Hepatocyte (in vitro differentiated cells): ENCODE results near the gene ATP6V0D1. TPM values are rescaled to one million over a fixed set of nuclear protein-coding genes. Genes with fewer than 3 reads are reported as not detected.

Source experiments
- DNase-seq: peaks from one replicate; pipeline ENCODE4 v3.0.0-alpha.2; 2016; ENCODE audit warnings: low spot score
- H2AFZ ChIP-seq: fragments of 200-600 bp; sonication (generic); 2 replicates; pipeline ENCODE4 v1.6.0; 2016; ENCODE audit warnings: antibody characterized with exemption, mild to moderate bottlenecking
- H3K27ac ChIP-seq: fragments of 200-600 bp; sonication (generic); 2 replicates; pipeline ENCODE4 v1.5.1; 2016; ENCODE audit warnings: mild to moderate bottlenecking
- H3K27me3 ChIP-seq: fragments of 200-600 bp; sonication (generic); 2 replicates; pipeline ENCODE4 v1.6.1; 2016
- H3K36me3 ChIP-seq: fragments of 200-600 bp; sonication (generic); replicated peaks from 2 replicates; pipeline ENCODE4 v1.5.1; 2016; ENCODE audit warnings: low read depth; ENCODE audit not compliant: insufficient read depth
- H3K4me1 ChIP-seq: fragments of 200-600 bp; sonication (generic); 2 replicates; pipeline ENCODE4 v1.5.1; 2016; ENCODE audit warnings: mild to moderate bottlenecking, moderate library complexity; ENCODE audit not compliant: insufficient read depth
- H3K4me2 ChIP-seq: fragments of 200-600 bp; sonication (generic); 2 replicates; pipeline ENCODE4 v1.6.0; 2016
- H3K4me3 ChIP-seq: fragments of 200-600 bp; sonication (generic); 2 replicates; pipeline ENCODE4 v1.5.1; 2016; ENCODE audit warnings: mild to moderate bottlenecking
- H3K79me2 ChIP-seq: fragments of 200-600 bp; sonication (generic); 2 replicates; pipeline ENCODE4 v1.6.0; 2017; ENCODE audit warnings: mild to moderate bottlenecking
- H3K9me2 ChIP-seq: fragments of 200-600 bp; sonication (generic); replicated peaks from 2 replicates; pipeline ENCODE4 v1.6.0; 2017; ENCODE audit warnings: mild to moderate bottlenecking; ENCODE audit not compliant: insufficient read depth
- H3K9me3 ChIP-seq: fragments of 200-600 bp; sonication (generic); 2 replicates; pipeline ENCODE4 v1.5.1; 2016; ENCODE audit warnings: low read depth, mild to moderate bottlenecking
- H4K20me1 ChIP-seq: fragments of 200-600 bp; sonication (generic); 2 replicates; pipeline ENCODE4 v1.6.0; 2016; ENCODE audit warnings: mild to moderate bottlenecking; ENCODE audit not compliant: insufficient read depth, poor library complexity, severe bottlenecking
- EZH2 ChIP-seq: fragments of 200-600 bp; sonication (generic); IDR thresholded peaks from 2 replicates; pipeline ENCODE4 v1.6.1; 2016; ENCODE audit warnings: antibody characterized with exemption, mild to moderate bottlenecking, borderline replicate concordance
- EZH2phosphoT487 ChIP-seq: fragments of 200-600 bp; sonication (generic); IDR thresholded peaks from one replicate; pipeline ENCODE4 v1.6.1; 2018; ENCODE audit warnings: antibody characterized with exemption, mild to moderate bottlenecking, low read depth, moderate library complexity; ENCODE audit not compliant: unreplicated experiment, severe bottlenecking
- WGBS: methylation state at CpG from one replicate; pipeline ENCODE4 v1.1.6; 2016; ENCODE audit warnings: low lambda C conversion rate; ENCODE audit errors: missing lambda C conversion rate; 5-methylcytosine and 5-hydroxymethylcytosine counted together
- polyA plus RNA-seq: library from polyadenylated mRNA; unstranded; fragments of >200 nt; fragmentation: Nextera tagmentation; extraction: Ambion mirVana; gene quantifications from 2 replicates; pipeline ENCODE4 v1.2.1, GENCODE V29; 2016
- total RNA-seq: library from RNA; depleted of rRNA; stranded (reverse); fragments of >200 nt; gene quantifications from 2 replicates; pipeline ENCODE4 v1.2.3, GENCODE V29; 2014
- TF ChIP-seq, protein P1 (sequence below): fragments of 200-600 bp; sonication (generic); IDR thresholded peaks from 2 replicates; pipeline ENCODE4 v1.5.1; 2016; ENCODE audit warnings: antibody characterized with exemption, mild to moderate bottlenecking; ENCODE audit not compliant: poor library complexity

Gene ATP6V0D1
- total and polyA plus RNA-seq, 2 experiments from 2014 or later, result 157 to 223 TPM

DNA sequence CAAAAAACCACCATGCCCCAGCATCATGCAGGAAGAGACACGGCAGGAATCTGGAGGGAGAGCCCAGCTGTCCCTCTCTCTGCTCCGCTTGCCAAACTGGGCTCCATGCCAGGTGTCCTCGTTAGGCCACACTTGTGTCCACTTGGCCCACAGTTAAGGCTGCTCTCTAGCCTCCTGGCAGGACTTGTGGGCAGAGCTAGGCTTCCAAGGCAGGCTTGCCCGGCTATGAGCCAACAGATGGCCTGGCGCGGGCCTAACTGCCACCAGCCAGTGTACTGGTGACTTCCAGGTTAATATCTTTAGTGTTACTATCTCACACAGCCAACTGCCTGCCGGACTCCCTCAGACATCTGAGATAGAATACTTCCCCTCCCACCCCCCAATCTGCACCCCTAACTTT, 10.6 kb downstream of the ATP6V0D1 start:
- H3K9me2 ChIP-seq, result no peaks in the 10 kb centered on the region
- H3K9me3 ChIP-seq, result no peaks in the 10 kb centered on the region
- peaks cover 3% of the 10 kb centered on the region for H3K4me1 ChIP-seq
- peaks cover 96% of the 10 kb centered on the region for H3K79me2 ChIP-seq
- no peaks in the 10 kb centered on the region for H3K36me3 ChIP-seq
- no peak overlapping the region for H3K4me3 ChIP-seq
- peaks cover 97% of the 10 kb centered on the region for H4K20me1 ChIP-seq
- WGBS, result 94% methylated on average over 7 of the region's 7 CpGs
- DNase-seq, result no peak
- TF ChIP-seq, protein P1, sequence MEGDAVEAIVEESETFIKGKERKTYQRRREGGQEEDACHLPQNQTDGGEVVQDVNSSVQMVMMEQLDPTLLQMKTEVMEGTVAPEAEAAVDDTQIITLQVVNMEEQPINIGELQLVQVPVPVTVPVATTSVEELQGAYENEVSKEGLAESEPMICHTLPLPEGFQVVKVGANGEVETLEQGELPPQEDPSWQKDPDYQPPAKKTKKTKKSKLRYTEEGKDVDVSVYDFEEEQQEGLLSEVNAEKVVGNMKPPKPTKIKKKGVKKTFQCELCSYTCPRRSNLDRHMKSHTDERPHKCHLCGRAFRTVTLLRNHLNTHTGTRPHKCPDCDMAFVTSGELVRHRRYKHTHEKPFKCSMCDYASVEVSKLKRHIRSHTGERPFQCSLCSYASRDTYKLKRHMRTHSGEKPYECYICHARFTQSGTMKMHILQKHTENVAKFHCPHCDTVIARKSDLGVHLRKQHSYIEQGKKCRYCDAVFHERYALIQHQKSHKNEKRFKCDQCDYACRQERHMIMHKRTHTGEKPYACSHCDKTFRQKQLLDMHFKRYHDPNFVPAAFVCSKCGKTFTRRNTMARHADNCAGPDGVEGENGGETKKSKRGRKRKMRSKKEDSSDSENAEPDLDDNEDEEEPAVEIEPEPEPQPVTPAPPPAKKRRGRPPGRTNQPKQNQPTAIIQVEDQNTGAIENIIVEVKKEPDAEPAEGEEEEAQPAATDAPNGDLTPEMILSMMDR, result no peak
- TF ChIP-seq EZH2, result no peak
- TF ChIP-seq EZH2phosphoT487, result no peak
- H3K4me2 ChIP-seq, result no peak overlapping the region
- H2AFZ ChIP-seq, result no peak overlapping the region
- H3K27ac ChIP-seq, result no peak overlapping the region
- no peaks in the 10 kb centered on the region for H3K27me3 ChIP-seq

DNA sequence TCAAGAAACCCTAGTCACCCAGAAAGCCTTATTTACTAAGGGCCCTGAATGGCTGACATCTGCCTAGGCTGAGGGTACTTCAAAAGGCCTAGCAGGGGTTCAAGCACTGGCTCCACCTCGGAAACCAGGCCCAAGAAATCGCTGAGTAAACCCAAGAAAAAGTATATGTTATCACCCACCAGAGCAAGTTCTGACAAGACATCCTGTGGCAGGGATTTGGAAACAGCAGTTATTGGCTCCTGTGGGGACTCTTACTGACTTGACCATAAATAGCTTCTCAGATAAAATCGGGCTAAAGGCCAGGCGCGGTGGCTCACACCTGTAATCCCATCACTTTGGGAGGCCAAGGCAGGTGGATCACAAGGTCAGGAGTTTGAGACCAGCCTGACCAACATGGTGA, 12.2 kb downstream of the ATP6V0D1 start:
- Histone ChIP-seq H3K9me3 (no peaks in the 10 kb centered on the region), H3K27ac (no peak overlapping the region), H3K36me3 (no peaks in the 10 kb centered on the region), H3K27me3 (no peaks in the 10 kb centered on the region), H3K9me2 (no peaks in the 10 kb centered on the region), H3K4me1 (peaks cover 3% of the 10 kb centered on the region), H3K79me2 (peaks cover 96% of the 10 kb centered on the region), H4K20me1 (peaks cover 98% of the 10 kb centered on the region), H2AFZ (no peak overlapping the region), H3K4me2 (no peak overlapping the region), H3K4me3 (no peak overlapping the region)
- no peak for DNase-seq
- WGBS, result 89% methylated on average over 5 of the region's 5 CpGs
- no peak for TF ChIP-seq EZH2phosphoT487
- TF ChIP-seq EZH2, result no peak
- TF ChIP-seq, protein P1, result no peak

DNA sequence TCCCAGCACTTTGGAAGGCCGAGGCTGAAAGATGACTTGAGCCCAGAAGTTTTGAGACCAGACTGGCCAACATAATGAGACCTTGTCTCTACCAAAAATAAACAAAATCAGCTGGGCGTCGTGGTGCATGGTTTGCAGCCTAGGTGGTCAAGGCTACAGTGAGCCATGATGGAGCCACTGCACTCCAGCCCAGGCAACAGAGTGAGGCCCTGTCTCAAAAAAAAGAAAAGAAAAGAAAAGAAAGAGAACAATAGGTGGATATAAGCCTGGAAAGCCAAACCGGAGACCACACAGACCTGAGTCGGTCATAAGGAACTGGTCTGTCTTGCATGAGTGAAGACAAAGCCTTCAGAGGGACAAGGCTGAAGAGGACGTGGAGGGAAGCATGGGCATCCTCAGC, 14.4 kb downstream of the ATP6V0D1 start:
- WGBS, result 84% methylated on average over 6 of the region's 6 CpGs
- Histone ChIP-seq H4K20me1 (peaks cover 98% of the 10 kb centered on the region), H3K27me3 (no peaks in the 10 kb centered on the region), H2AFZ (no peak overlapping the region), H3K79me2 (peaks cover 96% of the 10 kb centered on the region), H3K4me3 (no peak overlapping the region), H3K9me2 (no peaks in the 10 kb centered on the region), H3K4me1 (peaks cover 16% of the 10 kb centered on the region), H3K9me3 (no peaks in the 10 kb centered on the region), H3K27ac (no peak overlapping the region), H3K4me2 (no peak overlapping the region), H3K36me3 (no peaks in the 10 kb centered on the region)
- no peak for DNase-seq
- TF ChIP-seq EZH2 (no peak), EZH2phosphoT487 (no peak)
- TF ChIP-seq, protein P1, result no peak

DNA sequence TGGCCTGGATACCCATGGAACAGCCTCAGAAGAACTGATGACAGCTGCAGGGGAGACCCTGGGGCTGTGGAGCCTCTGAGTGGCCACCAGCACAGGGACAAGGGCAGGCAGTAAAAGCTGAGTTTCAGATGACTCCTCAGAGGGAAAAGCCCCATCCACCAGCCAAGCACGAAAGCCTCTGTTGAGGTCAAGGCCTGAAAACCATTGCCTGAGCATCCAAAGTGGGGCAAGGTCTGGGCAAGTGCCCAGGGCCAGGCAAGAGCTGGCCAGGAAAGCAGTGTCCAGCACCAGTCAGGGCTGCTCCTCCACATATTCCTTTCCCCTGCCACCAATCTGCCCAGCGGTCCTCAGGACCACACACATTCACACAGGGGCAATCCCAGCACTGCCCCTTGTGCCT, 16.4 kb downstream of the ATP6V0D1 start:
- peaks cover 96% of the 10 kb centered on the region for H3K79me2 ChIP-seq
- no peak overlapping the region for H3K27ac ChIP-seq
- H3K4me2 ChIP-seq, result no peak overlapping the region
- no peak overlapping the region for H2AFZ ChIP-seq
- no peaks in the 10 kb centered on the region for H3K27me3 ChIP-seq
- no peak overlapping the region for H3K4me3 ChIP-seq
- DNase-seq, result no peak
- TF ChIP-seq EZH2 (no peak), EZH2phosphoT487 (no peak)
- TF ChIP-seq, protein P1, result no peak
- peaks cover 100% of the 10 kb centered on the region for H4K20me1 ChIP-seq
- no peaks in the 10 kb centered on the region for H3K36me3 ChIP-seq
- H3K9me2 ChIP-seq, result no peaks in the 10 kb centered on the region
- no peaks in the 10 kb centered on the region for H3K9me3 ChIP-seq
- 92% methylated on average over 2 of the region's 2 CpGs for WGBS
- peaks cover 33% of the 10 kb centered on the region for H3K4me1 ChIP-seq
